GM12875 (cell line): Measurements from ENCODE around the gene CSGALNACT2.

ENCODE experiments used
- H3K4me3 ChIP-seq: one replicate; pipeline ENCODE4 v1.5.1; 2011; ENCODE audit warnings: low read depth, low read length, control low read depth
- TF ChIP-seq, protein P1 (sequence below): IDR thresholded peaks from 2 replicates; pipeline ENCODE4 v1.5.1; 2011; ENCODE audit warnings: low read depth, mild to moderate bottlenecking, control low read depth, inconsistent platforms, low read length, moderate library complexity, borderline replicate concordance; ENCODE audit not compliant: insufficient read depth

CSGALNACT2 gene

DNA sequence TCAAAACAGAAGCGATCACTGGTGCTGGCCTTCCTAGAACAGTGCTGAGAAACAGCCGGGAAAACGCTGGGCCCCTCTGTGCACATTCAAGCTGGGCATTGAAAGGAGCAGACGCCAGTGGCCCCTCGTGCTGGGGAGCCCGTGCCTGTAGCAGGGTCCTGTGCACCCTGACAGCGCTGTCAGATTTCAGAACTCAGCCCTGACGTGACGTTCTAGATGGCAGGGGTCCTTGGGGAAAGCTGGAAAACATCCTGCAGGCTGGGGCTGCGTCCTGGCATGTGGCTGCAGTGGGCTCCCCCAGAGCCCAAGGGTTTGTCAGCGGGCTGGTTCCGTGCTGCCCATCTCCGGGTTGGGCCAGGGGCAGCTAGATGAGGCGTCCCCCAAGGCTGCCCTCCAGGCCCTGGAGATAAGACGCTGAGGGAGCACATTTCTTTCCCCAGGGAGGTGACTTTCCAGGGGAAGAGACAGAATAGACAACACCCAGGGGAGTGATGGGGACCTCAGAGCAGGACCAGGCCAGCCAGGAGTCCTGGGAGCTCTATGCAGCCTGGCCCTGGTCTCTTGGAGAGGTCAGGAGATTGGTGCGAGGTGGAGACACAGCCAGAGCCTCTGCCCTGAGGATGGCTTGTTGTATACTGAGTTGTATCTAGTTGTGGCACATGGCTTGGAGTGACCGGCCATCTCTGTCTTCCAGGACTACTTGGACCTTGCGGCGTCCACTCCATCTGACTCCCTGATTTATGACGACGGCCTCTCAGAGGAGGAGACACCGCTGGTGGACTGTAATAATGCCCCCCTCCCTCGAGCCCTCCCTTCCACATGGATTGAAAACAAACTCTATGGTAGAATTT is 12.1 kb upstream of the CSGALNACT2 start:
- H3K4me3 ChIP-seq, result no peak overlapping the region
- TF ChIP-seq, protein P1, sequence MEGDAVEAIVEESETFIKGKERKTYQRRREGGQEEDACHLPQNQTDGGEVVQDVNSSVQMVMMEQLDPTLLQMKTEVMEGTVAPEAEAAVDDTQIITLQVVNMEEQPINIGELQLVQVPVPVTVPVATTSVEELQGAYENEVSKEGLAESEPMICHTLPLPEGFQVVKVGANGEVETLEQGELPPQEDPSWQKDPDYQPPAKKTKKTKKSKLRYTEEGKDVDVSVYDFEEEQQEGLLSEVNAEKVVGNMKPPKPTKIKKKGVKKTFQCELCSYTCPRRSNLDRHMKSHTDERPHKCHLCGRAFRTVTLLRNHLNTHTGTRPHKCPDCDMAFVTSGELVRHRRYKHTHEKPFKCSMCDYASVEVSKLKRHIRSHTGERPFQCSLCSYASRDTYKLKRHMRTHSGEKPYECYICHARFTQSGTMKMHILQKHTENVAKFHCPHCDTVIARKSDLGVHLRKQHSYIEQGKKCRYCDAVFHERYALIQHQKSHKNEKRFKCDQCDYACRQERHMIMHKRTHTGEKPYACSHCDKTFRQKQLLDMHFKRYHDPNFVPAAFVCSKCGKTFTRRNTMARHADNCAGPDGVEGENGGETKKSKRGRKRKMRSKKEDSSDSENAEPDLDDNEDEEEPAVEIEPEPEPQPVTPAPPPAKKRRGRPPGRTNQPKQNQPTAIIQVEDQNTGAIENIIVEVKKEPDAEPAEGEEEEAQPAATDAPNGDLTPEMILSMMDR, result no peak

DNA sequence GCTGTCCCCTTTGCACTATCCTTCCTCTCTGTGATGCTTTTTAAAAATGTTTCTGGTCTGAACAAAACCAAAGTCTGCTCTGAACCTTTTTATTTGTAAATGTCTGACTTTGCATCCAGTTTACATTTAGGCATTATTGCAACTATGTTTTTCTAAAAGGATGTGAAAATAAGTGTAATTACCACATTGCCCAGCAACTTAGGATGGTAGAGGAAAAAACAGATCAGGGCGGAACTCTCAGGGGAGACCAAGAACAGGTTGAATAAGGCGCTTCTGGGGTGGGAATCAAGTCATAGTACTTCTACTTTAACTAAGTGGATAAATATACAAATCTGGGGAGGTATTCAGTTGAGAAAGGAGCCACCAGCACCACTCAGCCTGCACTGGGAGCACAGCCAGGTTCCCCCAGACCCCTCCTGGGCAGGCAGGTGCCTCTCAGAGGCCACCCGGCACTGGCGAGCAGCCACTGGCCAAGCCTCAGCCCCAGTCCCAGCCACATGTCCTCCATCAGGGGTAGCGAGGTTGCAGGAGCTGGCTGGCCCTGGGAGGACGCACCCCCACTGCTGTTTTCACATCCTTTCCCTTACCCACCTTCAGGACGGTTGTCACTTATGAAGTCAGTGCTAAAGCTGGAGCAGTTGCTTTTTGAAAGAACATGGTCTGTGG is 11.4 kb upstream of the CSGALNACT2 start:
- TF ChIP-seq, protein P1, result no peak
- no peak overlapping the region for H3K4me3 ChIP-seq

DNA sequence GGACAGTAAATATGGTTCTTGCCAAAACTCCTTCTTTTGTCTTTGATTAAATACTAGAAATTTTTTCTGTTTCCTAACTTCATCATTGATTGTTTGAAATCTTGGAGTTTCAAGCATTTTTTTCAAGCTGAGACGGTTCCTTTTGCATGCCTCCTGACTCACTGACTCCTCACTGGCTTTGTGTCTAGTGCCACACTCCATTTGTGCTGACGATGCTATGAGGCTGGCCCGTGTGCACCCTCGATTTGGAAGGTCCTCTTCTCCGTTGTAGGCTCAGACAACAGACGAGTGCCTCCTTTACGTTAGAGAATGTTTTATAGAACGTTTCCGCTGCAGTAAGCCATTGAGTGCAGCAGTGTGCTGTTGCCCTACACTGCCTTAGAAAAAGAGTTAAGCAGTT is 10.8 kb upstream of the CSGALNACT2 start:
- TF ChIP-seq, protein P1, result no peak
- no peak overlapping the region for H3K4me3 ChIP-seq

DNA sequence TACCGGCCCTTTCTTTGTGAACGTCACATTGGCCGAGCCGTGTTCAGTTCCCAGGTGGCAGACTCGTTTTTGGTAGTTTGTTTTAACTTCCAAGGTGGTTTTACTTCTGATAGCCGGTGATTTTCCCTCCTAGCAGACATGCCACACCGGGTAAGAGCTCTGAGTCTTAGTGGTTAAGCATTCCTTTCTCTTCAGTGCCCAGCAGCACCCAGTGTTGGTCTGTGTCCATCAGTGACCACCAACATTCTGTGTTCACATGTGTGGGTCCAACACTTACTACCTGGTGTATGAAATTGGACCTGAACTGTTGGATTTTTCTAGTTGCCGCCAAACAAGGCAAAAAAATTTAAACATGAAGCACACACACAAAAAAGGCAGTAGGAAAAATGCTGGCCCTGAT is 9.9 kb upstream of the CSGALNACT2 start:
- no peak overlapping the region for H3K4me3 ChIP-seq
- TF ChIP-seq, protein P1, result no peak

DNA sequence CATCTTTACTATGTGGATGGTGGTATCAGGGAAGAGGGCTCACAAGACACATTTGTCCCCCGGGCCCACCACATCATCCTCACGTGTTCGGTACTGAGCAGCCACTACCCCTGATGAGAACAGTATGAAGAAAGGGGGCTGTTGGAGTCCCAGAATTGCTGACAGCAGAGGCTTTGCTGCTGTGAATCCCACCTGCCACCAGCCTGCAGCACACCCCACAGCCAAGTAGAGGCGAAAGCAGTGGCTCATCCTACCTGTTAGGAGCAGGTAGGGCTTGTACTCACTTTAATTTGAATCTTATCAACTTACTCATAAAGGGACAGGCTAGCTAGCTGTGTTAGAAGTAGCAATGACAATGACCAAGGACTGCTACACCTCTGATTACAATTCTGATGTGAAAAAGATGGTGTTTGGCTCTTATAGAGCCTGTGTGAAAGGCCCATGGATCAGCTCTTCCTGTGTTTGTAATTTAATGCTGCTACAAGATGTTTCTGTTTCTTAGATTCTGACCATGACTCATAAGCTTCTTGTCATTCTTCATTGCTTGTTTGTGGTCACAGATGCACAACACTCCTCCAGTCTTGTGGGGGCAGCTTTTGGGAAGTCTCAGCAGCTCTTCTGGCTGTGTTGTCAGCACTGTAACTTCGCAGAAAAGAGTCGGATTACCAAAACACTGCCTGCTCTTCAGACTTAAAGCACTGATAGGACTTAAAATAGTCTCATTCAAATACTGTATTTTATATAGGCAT is 9.1 kb upstream of the CSGALNACT2 start:
- TF ChIP-seq, protein P1, result no peak
- H3K4me3 ChIP-seq, result no peak overlapping the region

DNA sequence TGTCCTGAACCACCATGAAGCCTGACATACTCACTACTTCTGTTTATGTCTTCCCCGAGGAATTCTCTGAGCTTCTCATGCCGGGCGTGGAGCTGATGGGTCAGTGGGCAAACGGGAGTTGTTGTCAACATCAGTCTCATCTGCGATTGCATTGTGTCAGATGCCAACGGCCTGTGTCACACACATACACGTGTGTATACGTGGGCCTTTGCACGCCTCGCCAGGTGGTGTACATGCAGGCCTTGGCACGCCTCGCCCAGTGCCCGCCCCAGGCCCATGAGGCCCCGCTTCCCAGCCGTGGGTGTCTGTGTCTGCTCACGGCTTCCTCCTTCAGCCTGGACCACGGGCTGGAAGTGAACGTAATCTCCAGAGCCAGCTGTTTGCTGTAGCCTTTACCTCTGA is 7.5 kb upstream of the CSGALNACT2 start:
- no peak overlapping the region for H3K4me3 ChIP-seq
- TF ChIP-seq, protein P1, result no peak

DNA sequence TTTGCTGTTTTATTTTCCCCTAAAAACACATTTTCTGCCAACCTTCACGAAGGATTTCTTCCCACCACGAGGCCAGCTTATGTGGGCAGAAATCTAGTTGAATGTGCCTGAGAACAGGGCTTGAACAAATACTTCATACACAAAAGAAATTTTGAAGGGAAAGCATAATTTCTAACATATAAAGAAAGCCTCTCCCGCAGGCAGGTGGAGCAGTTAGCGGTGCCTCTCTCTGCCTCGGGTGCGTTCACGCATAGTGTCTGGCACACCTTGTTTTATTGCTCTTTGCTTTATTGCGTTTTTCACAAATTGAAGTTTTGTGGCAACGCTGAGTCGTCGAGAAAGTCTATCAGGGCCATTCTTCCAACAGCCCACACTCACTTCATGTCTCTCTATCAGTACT is 7.0 kb upstream of the CSGALNACT2 start:
- no peak overlapping the region for H3K4me3 ChIP-seq
- TF ChIP-seq, protein P1, result no peak
